B cell (primary cell): ENCODE results near the gene CDHR2. TPM values are rescaled to one million over a fixed set of nuclear protein-coding genes. Genes with fewer than 3 reads are reported as not detected.

ENCODE experiments used
- ATAC-seq: fragments of 200-7000 bp; cut with Tn5 transposase; one replicate; pipeline ENCODE4 v1.10.0; 2021; ENCODE audit warnings: low read depth, mild to moderate bottlenecking, moderate number of reproducible peaks, moderate library complexity
- CTCF ChIA-PET: fragments of 350-600 bp; sonication (Branson Sonifier 250); formaldehyde crosslinking; loops from one replicate; lab custom pipeline; 2021; ENCODE audit warnings: antibody characterized with exemption, inconsistent platforms; lab: Charles Lee
- POLR2A ChIA-PET: fragments of 350-600 bp; sonication (Branson Sonifier 250); formaldehyde crosslinking; loops from one replicate; lab custom pipeline; 2021; ENCODE audit warnings: antibody characterized with exemption; lab: Charles Lee
- DNase-seq: peaks from one replicate; pipeline ENCODE4 v3.0.0; 2013
- H2AFZ ChIP-seq: 2 replicates; pipeline ENCODE4 v1.6.1; 2012; ENCODE audit warnings: mild to moderate bottlenecking, low read depth, low read length; ENCODE audit not compliant: insufficient read depth, poor library complexity, severe bottlenecking
- H3K27ac ChIP-seq, 2 donors: 1 replicate in 1 of 2; 2 replicates in 1 of 2; pipeline ENCODE4 v1.5.1; 2012 to 2013; ENCODE audit warnings: low read length in 2 of 2, mild to moderate bottlenecking in 2 of 2, moderate library complexity in 1 of 2
- H3K27me3 ChIP-seq, 4 experiments: fragments of 200-600 bp in 1 of 4; sonication (generic) in 1 of 4; replicated peaks in 1 of 4; 1 replicate in 2 of 4; 2 replicates in 2 of 4; pipeline versions ENCODE4 v1.6.1 to v1.7.0; 2013 to 2016; ENCODE audit warnings: low read length in 3 of 4, mild to moderate bottlenecking in 2 of 4, mixed read lengths in 1 of 4, moderate library complexity in 1 of 4; ENCODE audit not compliant: insufficient read depth in 4 of 4, control insufficient read depth in 3 of 4; ENCODE audit errors: control extremely low read depth in 1 of 4
- H3K36me3 ChIP-seq, 2 experiments: replicated peaks in 1 of 2; 1 replicate in 1 of 2; 2 replicates in 1 of 2; pipeline versions ENCODE4 v1.6.1 to v1.7.1; 2013; ENCODE audit warnings: low read length in 1 of 2; ENCODE audit not compliant: insufficient read depth in 2 of 2, control insufficient read depth in 1 of 2; ENCODE audit errors: control extremely low read depth in 1 of 2, extremely low read depth in 1 of 2
- H3K4me1 ChIP-seq, 2 donors: fragments of 200-600 bp in 1 of 2; sonication (generic) in 1 of 2; 1 replicate in 1 of 2; 2 replicates in 1 of 2; pipeline versions ENCODE4 v1.5.1 to v1.6.1; 2013 to 2017; ENCODE audit warnings: low read length in 2 of 2; ENCODE audit not compliant: control insufficient read depth in 2 of 2, insufficient read depth in 2 of 2
- H3K4me2 ChIP-seq: replicated peaks from 2 replicates; pipeline ENCODE3; 2012; ENCODE audit warnings: mild to moderate bottlenecking, low read depth, low read length; ENCODE audit not compliant: poor library complexity, severe bottlenecking
- H3K4me3 ChIP-seq, 5 experiments: fragments of 200-600 bp in 1 of 5; sonication (generic) in 1 of 5; 1 replicate in 3 of 5; 2 replicates in 2 of 5; pipeline versions ENCODE4 v1.5.1 to v1.7.0; 2011 to 2016; ENCODE audit warnings: low read length in 4 of 5, mild to moderate bottlenecking in 4 of 5, low read depth in 2 of 5, control low read depth in 1 of 5, moderate library complexity in 1 of 5; ENCODE audit not compliant: insufficient read depth in 1 of 5; ENCODE audit errors: control extremely low read depth in 1 of 5, extremely low read depth in 1 of 5
- H3K79me2 ChIP-seq: fragments of 200-600 bp; sonication (generic); one replicate; pipeline ENCODE4 v1.6.0; 2016; ENCODE audit warnings: low read length; ENCODE audit not compliant: control insufficient read depth, insufficient read depth
- H3K9ac ChIP-seq: fragments of 200-600 bp; sonication (generic); 2 replicates; pipeline ENCODE4 v1.6.1; 2017; ENCODE audit warnings: mild to moderate bottlenecking, low read length, moderate library complexity
- H3K9me3 ChIP-seq, 3 donors: one replicate each; pipeline versions ENCODE4 v1.6.1 to v1.7.1; 2013; ENCODE audit warnings: low read length in 2 of 3; ENCODE audit not compliant: control insufficient read depth in 2 of 3, insufficient read depth in 1 of 3; ENCODE audit errors: control extremely low read depth in 1 of 3
- H4K20me1 ChIP-seq: 2 replicates; pipeline ENCODE4 v1.6.0; 2012; ENCODE audit warnings: mild to moderate bottlenecking, low read length; ENCODE audit not compliant: insufficient read depth, control insufficient read depth, poor library complexity, severe bottlenecking
- H3K27ac Mint-ChIP-seq: one replicate; pipeline ENCODE4 v1.8.0; 2021; ENCODE audit warnings: mixed read lengths
- H3K27me3 Mint-ChIP-seq: one replicate; pipeline ENCODE4 v1.8.0; 2021; ENCODE audit warnings: mixed read lengths
- H3K4me1 Mint-ChIP-seq: one replicate; pipeline ENCODE4 v1.8.0; 2021; ENCODE audit warnings: mixed read lengths
- H3K4me3 Mint-ChIP-seq: one replicate; pipeline ENCODE4 v1.8.0; 2021; ENCODE audit warnings: mixed read lengths
- H3K9me3 Mint-ChIP-seq: one replicate; pipeline ENCODE4 v1.8.0; 2022; ENCODE audit warnings: mixed read lengths; ENCODE audit not compliant: insufficient read depth
- EZH2 ChIP-seq: IDR thresholded peaks from 2 replicates; pipeline ENCODE4 v1.6.1; 2012; ENCODE audit warnings: borderline replicate concordance, low read depth, mild to moderate bottlenecking, moderate library complexity, low read length; ENCODE audit not compliant: insufficient read depth, poor library complexity, severe bottlenecking
- WGBS: methylation state at CpG from one replicate; pipeline ENCODE4 v1.1.5; 2013; ENCODE audit warnings: missing lambda C conversion rate; ENCODE audit not compliant: insufficient coverage; 5-methylcytosine and 5-hydroxymethylcytosine counted together
- intact Hi-C: fragments of 100-400 bp; cut with micrococcal nuclease; formaldehyde crosslinking; loops from one replicate; pipeline ENCODE4 v1.10.0; 2022
- polyA plus RNA-seq: library from polyadenylated mRNA; depleted of rRNA; stranded (reverse); fragments of >200 nt; gene quantifications from 2 replicates; pipeline ENCODE4 v1.2.3, GENCODE V29; 2012
- total RNA-seq, 2 donors: library from RNA; stranded (reverse); fragments of 120-200 nt in 1 of 2; gene quantifications; 1 replicate in 1 of 2; 2 replicates in 1 of 2; pipeline versions ENCODE4 v1.2.3 to v1.2.4, GENCODE V29; 2013 to 2022
- TF ChIP-seq, protein P1 (sequence below): fragments of 200-600 bp; IDR thresholded peaks from one replicate; pipeline ENCODE4 v1.8.0; 2022; ENCODE audit warnings: antibody characterized with exemption, mild to moderate bottlenecking

CDHR2 gene
- total and polyA plus RNA-seq, 2 donors (not counting 1 experiment from before 2014, with no cell fraction given), result 0.25 to 1.7 TPM

DNA sequence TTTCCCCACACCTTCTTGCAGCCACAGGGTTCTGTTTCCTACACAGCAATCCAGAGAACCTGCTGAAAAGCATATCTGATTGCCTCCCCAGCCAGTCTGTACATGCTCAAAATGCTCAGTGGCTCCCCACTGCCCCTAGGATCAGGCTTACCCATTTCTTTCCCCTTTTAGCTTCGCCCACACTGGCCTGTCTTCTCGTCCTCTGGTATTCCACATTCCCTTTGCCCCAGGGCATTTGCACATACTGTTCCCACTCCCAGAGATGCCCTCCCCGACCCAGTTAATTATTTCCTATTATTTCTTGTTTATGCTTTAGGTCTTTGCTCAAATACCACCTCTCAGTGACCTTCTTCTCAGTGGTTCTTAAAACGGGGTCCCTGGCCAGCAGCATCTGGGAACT is 91.5 kb downstream of the CDHR2 start:
- WGBS, result 85% methylated on average over 3 of the region's 4 CpGs
- H3K27ac ChIP-seq, result no peak overlapping the region
- no peaks in the 10 kb centered on the region for H3K79me2 ChIP-seq
- no peak overlapping the region for H3K4me2 ChIP-seq
- ATAC-seq, result no peak
- TF ChIP-seq, protein P1, sequence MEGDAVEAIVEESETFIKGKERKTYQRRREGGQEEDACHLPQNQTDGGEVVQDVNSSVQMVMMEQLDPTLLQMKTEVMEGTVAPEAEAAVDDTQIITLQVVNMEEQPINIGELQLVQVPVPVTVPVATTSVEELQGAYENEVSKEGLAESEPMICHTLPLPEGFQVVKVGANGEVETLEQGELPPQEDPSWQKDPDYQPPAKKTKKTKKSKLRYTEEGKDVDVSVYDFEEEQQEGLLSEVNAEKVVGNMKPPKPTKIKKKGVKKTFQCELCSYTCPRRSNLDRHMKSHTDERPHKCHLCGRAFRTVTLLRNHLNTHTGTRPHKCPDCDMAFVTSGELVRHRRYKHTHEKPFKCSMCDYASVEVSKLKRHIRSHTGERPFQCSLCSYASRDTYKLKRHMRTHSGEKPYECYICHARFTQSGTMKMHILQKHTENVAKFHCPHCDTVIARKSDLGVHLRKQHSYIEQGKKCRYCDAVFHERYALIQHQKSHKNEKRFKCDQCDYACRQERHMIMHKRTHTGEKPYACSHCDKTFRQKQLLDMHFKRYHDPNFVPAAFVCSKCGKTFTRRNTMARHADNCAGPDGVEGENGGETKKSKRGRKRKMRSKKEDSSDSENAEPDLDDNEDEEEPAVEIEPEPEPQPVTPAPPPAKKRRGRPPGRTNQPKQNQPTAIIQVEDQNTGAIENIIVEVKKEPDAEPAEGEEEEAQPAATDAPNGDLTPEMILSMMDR, result no peak
- TF ChIP-seq EZH2, result no peak
- Mint-ChIP-seq H3K27ac (no peak overlapping the region), H3K27me3 (peaks cover 12% of the 10 kb centered on the region), H3K4me1 (no peaks in the 10 kb centered on the region), H3K4me3 (no peak overlapping the region), H3K9me3 (no peaks in the 10 kb centered on the region)
- no peaks in the 10 kb centered on the region for H3K36me3 ChIP-seq
- ChIA-PET POLR2A (no interaction called here), CTCF (interaction anchor here (0.7 kb wide), 1 partner anchor 10 kb away, joined by 3 read pairs; the partner anchor contains the start of genes EIF4E1B and SNCB)
- no peak overlapping the region for H3K4me3 ChIP-seq
- H4K20me1 ChIP-seq, result no peaks in the 10 kb centered on the region
- H3K27me3 ChIP-seq, result peaks cover 0 to 19% (median 2%) of the 10 kb centered on the region in 4 experiments
- DNase-seq, result no peak
- peaks cover 0 to 7% (median 0%) of the 10 kb centered on the region in 3 donors for H3K9me3 ChIP-seq
- H2AFZ ChIP-seq, result no peak overlapping the region
- no peak overlapping the region for H3K9ac ChIP-seq
- no peaks in the 10 kb centered on the region for H3K4me1 ChIP-seq
- intact Hi-C loops, result no loop called here

DNA sequence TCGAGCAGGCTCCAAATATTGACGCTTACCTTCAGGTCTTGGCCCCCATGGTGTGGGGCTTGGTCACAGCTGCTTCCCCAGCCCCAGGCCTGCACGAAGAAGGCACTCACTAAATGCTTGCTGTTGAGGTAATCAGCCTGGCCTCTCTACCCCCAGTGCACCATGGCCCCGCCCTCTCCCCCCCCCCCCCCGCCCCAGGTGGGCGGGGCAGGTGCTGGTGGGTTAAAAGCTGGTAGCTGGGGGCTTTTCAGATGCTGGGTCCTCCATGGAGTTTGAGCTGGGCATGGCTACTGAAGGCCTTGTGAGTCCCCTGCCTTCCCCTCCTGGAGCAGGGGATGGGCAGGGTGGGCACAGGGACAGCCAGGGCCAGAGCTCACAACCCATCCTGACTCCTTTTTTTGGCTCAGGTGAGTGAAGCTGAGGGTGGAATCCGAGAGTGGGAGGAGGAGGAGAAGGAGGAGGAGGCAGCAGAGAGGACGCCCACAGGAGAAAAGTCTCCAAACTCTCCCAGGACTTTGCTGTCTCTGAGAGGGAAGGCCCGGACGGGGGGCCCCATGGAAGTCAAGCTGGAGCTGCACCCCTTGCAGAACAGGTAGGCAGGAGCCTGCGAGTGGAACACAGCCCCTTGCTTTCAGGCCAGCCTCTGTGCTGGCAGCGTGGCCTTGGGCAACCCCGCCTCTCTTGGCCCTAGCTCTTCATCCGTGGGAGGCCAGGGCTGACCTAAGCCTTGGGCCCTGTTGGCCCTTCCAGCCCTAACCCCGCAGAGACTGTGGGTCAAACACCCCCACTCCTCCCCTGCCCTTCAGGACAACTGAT is 93.7 kb downstream of the CDHR2 start:
- Histone ChIP-seq H3K79me2 (no peaks in the 10 kb centered on the region), H3K9ac (no peak overlapping the region), H3K4me1 (peaks cover 6 to 14% of the 10 kb centered on the region in 2 donors), H3K27me3 (peaks cover 0 to 8% (median 2%) of the 10 kb centered on the region in 4 experiments), H3K9me3 (no peaks in the 10 kb centered on the region), H3K4me3 (no peak overlapping the region), H2AFZ (no peak overlapping the region), H4K20me1 (no peaks in the 10 kb centered on the region), H3K4me2 (no peak overlapping the region), H3K27ac (no peak overlapping the region), H3K36me3 (no peaks in the 10 kb centered on the region)
- Mint-ChIP-seq H3K27me3 (peaks cover 7% of the 10 kb centered on the region), H3K9me3 (no peaks in the 10 kb centered on the region), H3K4me3 (no peak overlapping the region), H3K27ac (no peak overlapping the region), H3K4me1 (peaks cover 15% of the 10 kb centered on the region)
- TF ChIP-seq EZH2, result no peak
- TF ChIP-seq, protein P1, result no peak
- CTCF ChIA-PET, result interaction anchor here (0.9 kb wide), 1 partner anchor 13 kb away, joined by 3 read pairs; the partner anchor contains the start of genes EIF4E1B and SNCB
- DNase-seq, result no peak
- intact Hi-C loops, result no loop called here
- POLR2A ChIA-PET, result no interaction called here
- ATAC-seq, result no peak
- WGBS, result 87% methylated on average over 12 of the region's 15 CpGs
